ENCODE results near the gene TPH1.

Gene TPH1

GRCh38 chr11:18046116-18046777 lies at the start of gene TPH1:
TPH1 (minus strand) TSS chr11:18046269; CDS start chr11:18040762, 5,507 bp downstream.
- H3K9me3 ChIP-seq (ENCODE audit: control insufficient read depth, insufficient read depth, low read length), result no peaks in the 10 kb centered on the region
- no peaks in the 10 kb centered on the region for H3K36me3 ChIP-seq (ENCODE audit: control insufficient read depth, insufficient read depth, low read length)
- peaks cover 10% of the 10 kb centered on the region for H3K27me3 ChIP-seq (ENCODE audit: control insufficient read depth, insufficient read depth, low read length)
- H3K27ac ChIP-seq (ENCODE audit: low read length), result no peak within 1 kb of the TSS
- H3K4me3 ChIP-seq (ENCODE audit: low read length), result peak within 1 kb of the TSS; percentile 10; the same call in 1 of the 2 replicates
- WGBS (ENCODE audit: insufficient coverage, insufficient read length), result no CpG with 5 or more reads among the region's 36 CpGs
- no peak for DNase-seq (ENCODE audit: low read depth, low spot score)
- no peaks in the 10 kb centered on the region for H3K4me1 ChIP-seq (ENCODE audit: control insufficient read depth, insufficient read depth, low read length)

GRCh38 chr11:18093959-18094358 lies 47.9 kb upstream of the TPH1 start:
- Histone ChIP-seq H3K9me3 (ENCODE audit: control insufficient read depth, insufficient read depth, low read length) (no peaks in the 10 kb centered on the region), H3K27ac (ENCODE audit: low read length) (no peak overlapping the region), H3K36me3 (ENCODE audit: control insufficient read depth, insufficient read depth, low read length) (peaks cover 17% of the 10 kb centered on the region; the same call in 1 of the 2 replicates), H3K4me1 (ENCODE audit: control insufficient read depth, insufficient read depth, low read length) (no peaks in the 10 kb centered on the region), H3K27me3 (ENCODE audit: control insufficient read depth, insufficient read depth, low read length) (no peaks in the 10 kb centered on the region), H3K4me3 (ENCODE audit: low read length) (no peak overlapping the region)
- no peak for DNase-seq (ENCODE audit: low read depth, low spot score)

GRCh38 chr11:18091731-18092130 lies 45.7 kb upstream of the TPH1 start:
- WGBS (ENCODE audit: insufficient coverage, insufficient read length), result no CpG with 5 or more reads among the region's 2 CpGs
- Histone ChIP-seq H3K27ac (ENCODE audit: low read length) (no peak overlapping the region), H3K9me3 (ENCODE audit: control insufficient read depth, insufficient read depth, low read length) (no peaks in the 10 kb centered on the region), H3K36me3 (ENCODE audit: control insufficient read depth, insufficient read depth, low read length) (peaks cover 21% of the 10 kb centered on the region; the same call in 1 of the 2 replicates), H3K4me3 (ENCODE audit: low read length) (no peak overlapping the region), H3K4me1 (ENCODE audit: control insufficient read depth, insufficient read depth, low read length) (no peaks in the 10 kb centered on the region), H3K27me3 (ENCODE audit: control insufficient read depth, insufficient read depth, low read length) (no peaks in the 10 kb centered on the region)
- DNase-seq (ENCODE audit: low read depth, low spot score), result no peak

- Histone ChIP-seq H3K27ac (ENCODE audit: low read length) (no peak overlapping the region), H3K27me3 (ENCODE audit: control insufficient read depth, insufficient read depth, low read length) (no peaks in the 10 kb centered on the region), H3K9me3 (ENCODE audit: control insufficient read depth, insufficient read depth, low read length) (no peaks in the 10 kb centered on the region), H3K36me3 (ENCODE audit: control insufficient read depth, insufficient read depth, low read length) (peaks cover 14% of the 10 kb centered on the region), H3K4me1 (ENCODE audit: control insufficient read depth, insufficient read depth, low read length) (no peaks in the 10 kb centered on the region), H3K4me3 (ENCODE audit: low read length) (no peak overlapping the region)
- no CpG with 5 or more reads among the region's 3 CpGs for WGBS (ENCODE audit: insufficient coverage, insufficient read length)
- no peak for DNase-seq (ENCODE audit: low read depth, low spot score)
Measured at GRCh38 chr11:18088966-18089365, 42.9 kb upstream of the TPH1 start.

DNA sequence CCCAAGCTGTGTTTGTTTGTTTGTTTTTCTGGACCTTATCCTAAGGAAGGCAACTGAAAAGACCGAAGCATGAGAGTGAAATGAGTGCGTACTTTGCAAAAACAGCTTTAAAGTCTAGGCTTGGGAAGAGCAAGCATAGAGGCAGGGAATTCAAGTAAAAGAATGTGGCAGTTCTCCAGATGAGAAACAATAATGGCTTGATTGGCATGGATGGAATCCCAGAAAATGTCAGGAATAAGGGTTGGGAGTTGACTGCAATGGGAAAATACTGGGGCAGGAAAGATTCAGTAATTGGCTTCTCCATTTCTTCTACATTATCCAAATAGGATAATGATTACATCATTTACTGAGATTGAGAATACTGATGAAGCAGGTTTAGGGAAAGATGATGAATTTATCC lies 42.3 kb upstream of the TPH1 start:
- Histone ChIP-seq H3K27me3 (ENCODE audit: control insufficient read depth, insufficient read depth, low read length) (no peaks in the 10 kb centered on the region), H3K4me1 (ENCODE audit: control insufficient read depth, insufficient read depth, low read length) (no peaks in the 10 kb centered on the region), H3K4me3 (ENCODE audit: low read length) (no peak overlapping the region), H3K36me3 (ENCODE audit: control insufficient read depth, insufficient read depth, low read length) (peaks cover 11% of the 10 kb centered on the region), H3K27ac (ENCODE audit: low read length) (no peak overlapping the region), H3K9me3 (ENCODE audit: control insufficient read depth, insufficient read depth, low read length) (no peaks in the 10 kb centered on the region)
- no CpG with 5 or more reads among the region's 2 CpGs for WGBS (ENCODE audit: insufficient coverage, insufficient read length)
- no peak for DNase-seq (ENCODE audit: low read depth, low spot score)

DNA sequence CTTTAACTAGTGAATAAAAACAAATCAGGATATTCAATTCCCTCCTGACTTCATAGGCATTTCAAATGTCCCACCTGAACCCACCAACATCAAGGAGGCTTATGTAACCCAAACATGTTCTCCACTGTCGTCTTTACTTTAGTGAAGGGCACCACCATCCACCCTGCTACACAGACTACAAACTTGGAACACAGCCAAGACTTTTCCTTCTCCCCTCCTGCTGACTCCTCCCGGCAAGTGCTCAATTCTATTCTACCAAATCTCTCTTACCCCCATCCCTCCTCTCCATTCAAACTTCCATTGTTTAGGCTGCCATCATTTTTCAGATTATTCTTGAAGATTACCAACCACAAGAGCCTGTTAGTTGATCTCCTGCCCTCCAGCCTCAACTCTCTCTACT lies 35.5 kb upstream of the TPH1 start:
- Histone ChIP-seq H3K4me1 (ENCODE audit: control insufficient read depth, insufficient read depth, low read length) (no peaks in the 10 kb centered on the region), H3K27ac (ENCODE audit: low read length) (no peak overlapping the region), H3K36me3 (ENCODE audit: control insufficient read depth, insufficient read depth, low read length) (peaks cover 6% of the 10 kb centered on the region), H3K4me3 (ENCODE audit: low read length) (no peak overlapping the region), H3K9me3 (ENCODE audit: control insufficient read depth, insufficient read depth, low read length) (no peaks in the 10 kb centered on the region), H3K27me3 (ENCODE audit: control insufficient read depth, insufficient read depth, low read length) (no peaks in the 10 kb centered on the region)
- no peak for DNase-seq (ENCODE audit: low read depth, low spot score)
- WGBS (ENCODE audit: insufficient coverage, insufficient read length), result 100% methylated on average over 1 of the region's 2 CpGs

GRCh38 chr11:18080451-18080850 lies 34.4 kb upstream of the TPH1 start:
- no peak overlapping the region for H3K27ac ChIP-seq (ENCODE audit: low read length)
- no peak overlapping the region for H3K4me3 ChIP-seq (ENCODE audit: low read length)
- H3K9me3 ChIP-seq (ENCODE audit: control insufficient read depth, insufficient read depth, low read length), result no peaks in the 10 kb centered on the region
- peaks cover 6% of the 10 kb centered on the region; the same call in 1 of the 2 replicates for H3K36me3 ChIP-seq (ENCODE audit: control insufficient read depth, insufficient read depth, low read length)
- no peak for DNase-seq (ENCODE audit: low read depth, low spot score)
- no peaks in the 10 kb centered on the region for H3K27me3 ChIP-seq (ENCODE audit: control insufficient read depth, insufficient read depth, low read length)
- no peaks in the 10 kb centered on the region for H3K4me1 ChIP-seq (ENCODE audit: control insufficient read depth, insufficient read depth, low read length)
- WGBS (ENCODE audit: insufficient coverage, insufficient read length), result no CpG with 5 or more reads among the region's 4 CpGs

- Histone ChIP-seq H3K27ac (ENCODE audit: low read length) (no peak overlapping the region), H3K4me1 (ENCODE audit: control insufficient read depth, insufficient read depth, low read length) (no peaks in the 10 kb centered on the region), H3K9me3 (ENCODE audit: control insufficient read depth, insufficient read depth, low read length) (no peaks in the 10 kb centered on the region), H3K36me3 (ENCODE audit: control insufficient read depth, insufficient read depth, low read length) (peaks cover 6% of the 10 kb centered on the region; the same call in 1 of the 2 replicates), H3K4me3 (ENCODE audit: low read length) (no peak overlapping the region), H3K27me3 (ENCODE audit: control insufficient read depth, insufficient read depth, low read length) (no peaks in the 10 kb centered on the region)
- WGBS (ENCODE audit: insufficient coverage, insufficient read length), result no CpG with 5 or more reads among the region's 2 CpGs
- DNase-seq (ENCODE audit: low read depth, low spot score), result no peak
Measured at GRCh38 chr11:18078909-18079308, 32.8 kb upstream of the TPH1 start.

- Histone ChIP-seq H3K36me3 (ENCODE audit: control insufficient read depth, insufficient read depth, low read length) (peaks cover 2% of the 10 kb centered on the region; the same call in 1 of the 2 replicates), H3K4me1 (ENCODE audit: control insufficient read depth, insufficient read depth, low read length) (no peaks in the 10 kb centered on the region), H3K4me3 (ENCODE audit: low read length) (no peak overlapping the region), H3K27ac (ENCODE audit: low read length) (no peak overlapping the region), H3K9me3 (ENCODE audit: control insufficient read depth, insufficient read depth, low read length) (no peaks in the 10 kb centered on the region), H3K27me3 (ENCODE audit: control insufficient read depth, insufficient read depth, low read length) (no peaks in the 10 kb centered on the region)
- no peak for DNase-seq (ENCODE audit: low read depth, low spot score)
- WGBS (ENCODE audit: insufficient coverage, insufficient read length), result no CpG with 5 or more reads among the region's 3 CpGs
Measured at GRCh38 chr11:18075444-18075843, 29.4 kb upstream of the TPH1 start.

DNA sequence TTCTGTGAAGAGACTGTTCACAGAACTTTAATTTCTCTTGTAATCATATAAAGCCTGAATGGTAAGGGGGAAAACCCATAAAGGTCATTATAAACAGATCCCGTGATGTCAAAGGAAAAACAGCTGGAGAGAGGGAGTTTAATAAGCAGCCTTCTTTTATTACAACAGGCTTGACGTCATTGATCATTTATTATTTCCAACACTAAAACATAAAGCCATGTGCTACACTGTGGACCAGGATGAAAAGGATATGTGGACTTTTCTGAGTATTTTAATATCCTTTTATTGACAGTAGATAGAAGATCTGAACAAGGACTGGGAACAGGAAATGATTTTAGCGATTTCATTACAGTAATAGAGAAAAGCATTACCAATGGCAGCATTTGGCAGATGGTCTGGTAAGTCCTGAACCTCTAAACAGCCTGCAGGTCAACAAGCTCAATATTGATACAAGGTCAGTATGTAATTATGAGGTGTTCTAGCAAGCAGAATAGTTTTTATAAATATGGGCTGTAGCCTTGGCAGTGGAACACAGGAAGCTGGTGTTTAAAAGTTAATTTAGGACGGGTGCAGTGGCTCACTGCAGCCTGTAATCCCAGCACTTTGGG lies 25.1 kb upstream of the TPH1 start:
- no peaks in the 10 kb centered on the region for H3K36me3 ChIP-seq (ENCODE audit: control insufficient read depth, insufficient read depth, low read length)
- no CpG with 5 or more reads among the region's 4 CpGs for WGBS (ENCODE audit: insufficient coverage, insufficient read length)
- no peak for DNase-seq (ENCODE audit: low read depth, low spot score)
- no peaks in the 10 kb centered on the region for H3K9me3 ChIP-seq (ENCODE audit: control insufficient read depth, insufficient read depth, low read length)
- H3K4me3 ChIP-seq (ENCODE audit: low read length), result no peak overlapping the region
- no peaks in the 10 kb centered on the region for H3K27me3 ChIP-seq (ENCODE audit: control insufficient read depth, insufficient read depth, low read length)
- no peaks in the 10 kb centered on the region for H3K4me1 ChIP-seq (ENCODE audit: control insufficient read depth, insufficient read depth, low read length)
- H3K27ac ChIP-seq (ENCODE audit: low read length), result no peak overlapping the region

DNA sequence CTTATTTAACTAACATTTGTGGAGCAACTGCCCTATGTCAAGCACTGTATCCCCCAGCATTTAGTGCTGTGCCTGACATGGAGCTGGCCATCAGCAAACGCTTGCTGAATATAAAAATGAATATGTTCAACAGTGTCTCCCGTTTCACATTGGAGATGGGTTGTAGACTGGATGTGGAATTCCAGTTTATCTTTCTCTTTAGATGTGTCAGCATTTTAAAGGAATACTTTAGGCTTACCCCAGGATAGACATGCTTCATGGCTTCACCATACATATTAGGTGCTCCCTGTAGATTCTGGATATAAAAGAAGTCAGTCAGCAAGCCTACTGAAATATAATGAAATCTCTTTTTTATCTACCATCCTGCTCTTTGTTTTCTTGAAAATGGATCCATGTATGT lies 21.3 kb upstream of the TPH1 start:
- DNase-seq (ENCODE audit: low read depth, low spot score), result no peak
- Histone ChIP-seq H3K36me3 (ENCODE audit: control insufficient read depth, insufficient read depth, low read length) (no peaks in the 10 kb centered on the region), H3K9me3 (ENCODE audit: control insufficient read depth, insufficient read depth, low read length) (no peaks in the 10 kb centered on the region), H3K4me3 (ENCODE audit: low read length) (no peak overlapping the region), H3K27me3 (ENCODE audit: control insufficient read depth, insufficient read depth, low read length) (no peaks in the 10 kb centered on the region), H3K27ac (ENCODE audit: low read length) (no peak overlapping the region), H3K4me1 (ENCODE audit: control insufficient read depth, insufficient read depth, low read length) (no peaks in the 10 kb centered on the region)
- no CpG with 5 or more reads among the region's 2 CpGs for WGBS (ENCODE audit: insufficient coverage, insufficient read length)
